ENCODE measurements around the gene NTM. TPM values are rescaled to one million over a fixed set of nuclear protein-coding genes. Genes with fewer than 3 reads are reported as not detected.

Gene NTM
- total and polyA plus RNA-seq, 2 of the 8 experiments (the other 6 are each of a cell fraction or from before 2014, with no cell fraction given): 13.4 to 20.0 TPM

DNA sequence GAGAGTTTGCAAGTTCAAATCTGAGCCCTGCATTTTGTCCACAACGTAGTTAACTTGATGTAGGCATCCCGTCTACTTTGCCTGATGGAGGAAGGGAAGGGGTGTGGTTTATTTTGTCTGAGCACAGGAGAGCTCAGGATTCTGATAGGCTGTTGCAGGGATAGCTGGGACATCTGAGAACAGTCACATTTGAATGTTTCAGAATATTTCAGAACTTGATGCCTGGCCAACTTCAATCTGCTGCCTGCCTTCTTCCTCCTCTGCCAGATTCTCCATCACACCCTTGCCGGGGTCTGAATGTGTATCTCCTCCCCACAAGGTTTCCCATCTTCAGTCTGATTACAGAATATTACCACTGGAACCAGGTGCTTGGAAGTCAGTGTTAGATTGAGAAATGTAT, 51.6 kb downstream of the NTM start (continued):
- no peak for TF ChIP-seq BRCA1 (IDR thresholded peaks at IDR 0.05; ENCODE audit: low read depth, low read length)
- TF ChIP-seq, protein P1, sequence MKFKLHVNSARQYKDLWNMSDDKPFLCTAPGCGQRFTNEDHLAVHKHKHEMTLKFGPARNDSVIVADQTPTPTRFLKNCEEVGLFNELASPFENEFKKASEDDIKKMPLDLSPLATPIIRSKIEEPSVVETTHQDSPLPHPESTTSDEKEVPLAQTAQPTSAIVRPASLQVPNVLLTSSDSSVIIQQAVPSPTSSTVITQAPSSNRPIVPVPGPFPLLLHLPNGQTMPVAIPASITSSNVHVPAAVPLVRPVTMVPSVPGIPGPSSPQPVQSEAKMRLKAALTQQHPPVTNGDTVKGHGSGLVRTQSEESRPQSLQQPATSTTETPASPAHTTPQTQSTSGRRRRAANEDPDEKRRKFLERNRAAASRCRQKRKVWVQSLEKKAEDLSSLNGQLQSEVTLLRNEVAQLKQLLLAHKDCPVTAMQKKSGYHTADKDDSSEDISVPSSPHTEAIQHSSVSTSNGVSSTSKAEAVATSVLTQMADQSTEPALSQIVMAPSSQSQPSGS (IDR thresholded peaks at IDR 0.05; ENCODE audit: low read length): no peak
- TF ChIP-seq SIX5 (IDR thresholded peaks at IDR 0.05; ENCODE audit: low read depth, low read length): no peak
